HCEC 1CT (cell line): ENCODE measurements around the gene ZNF260.
A peak's percentile ranks its signal among the peaks of the same experiment; 100 is the strongest.

Experiments
- DNase-seq: peaks from one replicate; pipeline ENCODE4 v3.0.0-alpha.2; 2017

The ZNF260 gene

GRCh38 chr19:36489118-36489919 is 38.8 kb downstream of the ZNF260 start, which contains the start of gene ZNF566:
ZNF566 (minus strand) TSS chr19:36489561; CDS start chr19:36476557, 13,004 bp downstream.
- peak; percentile 95 for DNase-seq

GRCh38 chr19:36488846-36489117 is 39.3 kb downstream of the ZNF260 start:
- no peak for DNase-seq

GRCh38 chr19:36488118-36488845 is 39.8 kb downstream of the ZNF260 start:
- peak; percentile 3 for DNase-seq

- no peak for DNase-seq
These were observed 44.4 kb downstream of the ZNF260 start for GRCh38 chr19:36483653-36484052.

GRCh38 chr19:36482876-36483275 is 45.2 kb downstream of the ZNF260 start:
- DNase-seq = no peak
